Smooth muscle cell of the coronary artery (primary cell): ENCODE data around the gene CHAC1. TPM values are rescaled to one million over a fixed set of nuclear protein-coding genes. Genes with fewer than 3 reads are reported as not detected.

Source experiments
- total RNA-seq: library from RNA; depleted of rRNA; stranded (reverse); fragments of >200 nt; gene quantifications from 2 replicates; pipeline ENCODE4 v1.2.3, GENCODE V29; 2014; ENCODE audit warnings: low replicate concordance

Gene CHAC1
- 5.7 and 31.8 TPM in 2 replicates for total RNA-seq

GRCh38 chr15:40952901-40953712 lies at the start of gene CHAC1:
Gene CHAC1 (plus strand): TSS chr15:40953471. CDS start chr15:40953584, 113 bp downstream.

GRCh38 chr15:40928821-40929659 lies 24.2 kb upstream of the CHAC1 start, which contains the start of gene DLL4:
Gene DLL4 (plus strand): TSS chr15:40929340. CDS start chr15:40929669, 329 bp downstream.

Other genes with a start within 250 kb of the CHAC1 start
- gene RMDN3, start 198.2 kb upstream of the CHAC1 start, total RNA-seq, result 16.7 and 20.5 TPM in 2 replicates
- 1.5 and 2.5 TPM in 2 replicates for gene GCHFR, start 189.4 kb upstream of the CHAC1 start, total RNA-seq
- gene C15orf62, start 183.5 kb upstream of the CHAC1 start, total RNA-seq, result under 0.01 TPM in 1 of 2 replicates, not detected in the other
- 13.2 and 13.9 TPM in 2 replicates for gene ZFYVE19, start 146.4 kb upstream of the CHAC1 start, total RNA-seq
- 15.6 and 30.9 TPM in 2 replicates for gene DNAJC17, start 146.0 kb upstream of the CHAC1 start, total RNA-seq
- not detected in 2 replicates for gene PPP1R14D, start 124.8 kb upstream of the CHAC1 start, total RNA-seq
- gene SPINT1, start 109.4 kb upstream of the CHAC1 start, total RNA-seq, result 0.23 TPM in 1 of 2 replicates, not detected in the other
- under 0.01 TPM in 1 of 2 replicates, not detected in the other for gene RHOV, start 79.2 kb upstream of the CHAC1 start, total RNA-seq
- gene VPS18, start 59.0 kb upstream of the CHAC1 start, total RNA-seq, result 36.3 and 54.9 TPM in 2 replicates
- under 0.01 and 1.6 TPM in 2 replicates for gene DLL4, start 24.1 kb upstream of the CHAC1 start, total RNA-seq
- gene INO80, start 162.8 kb downstream of the CHAC1 start, total RNA-seq, result 13.0 and 20.5 TPM in 2 replicates